Astrocyte (in vitro differentiated cells and primary cell): ENCODE measurements around the gene DIAPH2.

Source experiments
- EZH2 ChIP-seq: IDR thresholded peaks from 2 replicates; pipeline ENCODE4 v1.6.1; 2012; ENCODE audit warnings: mild to moderate bottlenecking, low read length, inconsistent platforms; ENCODE audit not compliant: insufficient read depth
- TF ChIP-seq, protein P1 (sequence below): IDR thresholded peaks from 2 replicates; pipeline ENCODE4 v1.5.1; 2011; ENCODE audit warnings: low read depth, mild to moderate bottlenecking, inconsistent platforms, low read length, moderate library complexity; ENCODE audit not compliant: insufficient read depth

- TF ChIP-seq, protein P1, sequence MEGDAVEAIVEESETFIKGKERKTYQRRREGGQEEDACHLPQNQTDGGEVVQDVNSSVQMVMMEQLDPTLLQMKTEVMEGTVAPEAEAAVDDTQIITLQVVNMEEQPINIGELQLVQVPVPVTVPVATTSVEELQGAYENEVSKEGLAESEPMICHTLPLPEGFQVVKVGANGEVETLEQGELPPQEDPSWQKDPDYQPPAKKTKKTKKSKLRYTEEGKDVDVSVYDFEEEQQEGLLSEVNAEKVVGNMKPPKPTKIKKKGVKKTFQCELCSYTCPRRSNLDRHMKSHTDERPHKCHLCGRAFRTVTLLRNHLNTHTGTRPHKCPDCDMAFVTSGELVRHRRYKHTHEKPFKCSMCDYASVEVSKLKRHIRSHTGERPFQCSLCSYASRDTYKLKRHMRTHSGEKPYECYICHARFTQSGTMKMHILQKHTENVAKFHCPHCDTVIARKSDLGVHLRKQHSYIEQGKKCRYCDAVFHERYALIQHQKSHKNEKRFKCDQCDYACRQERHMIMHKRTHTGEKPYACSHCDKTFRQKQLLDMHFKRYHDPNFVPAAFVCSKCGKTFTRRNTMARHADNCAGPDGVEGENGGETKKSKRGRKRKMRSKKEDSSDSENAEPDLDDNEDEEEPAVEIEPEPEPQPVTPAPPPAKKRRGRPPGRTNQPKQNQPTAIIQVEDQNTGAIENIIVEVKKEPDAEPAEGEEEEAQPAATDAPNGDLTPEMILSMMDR, result no peak
- TF ChIP-seq EZH2, result no peak
Observed at GRCh38 chrX:97132664-97133415, 448.2 kb downstream of the DIAPH2 start.
